H1 (cell line): ENCODE measurements around the gene UBR7. TPM values are rescaled to one million over a fixed set of nuclear protein-coding genes. Genes with fewer than 3 reads are reported as not detected.

ENCODE experiments used
- ASH2L ChIP-seq: fragments of 200-600, 300-600 bp; sonication (generic); IDR thresholded peaks from one replicate; pipeline ENCODE4 v1.7.1; 2017; ENCODE audit warnings: low read length
- CHD7 ChIP-seq: fragments of 300-600 bp; sonication (generic); IDR thresholded peaks from 2 replicates; pipeline ENCODE4 v1.7.1; 2012; ENCODE audit warnings: low read length, moderate library complexity, mild to moderate bottlenecking, inconsistent platforms; ENCODE audit not compliant: insufficient replicate concordance
- polyA plus RNA-seq, 7 experiments: library from polyadenylated mRNA; depleted of rRNA in 3 of 7; stranded (reverse) in 5 of 7; unstranded in 2 of 7; fragments of >200 nt in 5 of 7; fragments of 200-250 nt in 2 of 7; gene quantifications; 1 replicate in 5 of 7; 2 replicates in 1 of 7; 4 replicates in 1 of 7; pipeline versions ENCODE4 v1.2.1 to v1.2.3, GENCODE V29; 2011 to 2013; ENCODE audit warnings: missing spikeins in 2 of 7, mixed read lengths in 2 of 7
- total RNA-seq: library from RNA; stranded (reverse); fragmentation: NEBNext Ultra II Directional; extraction: Animal tissue kit (Norgen Biotek cat#: 25700); gene quantifications from 2 replicates; pipeline ENCODE4 v1.2.1, GENCODE V29; 2021

Gene UBR7
- total and polyA plus RNA-seq, 2 of the 8 experiments (the other 6 are each of a cell fraction or from before 2014, with no cell fraction given), result 20.1 to 28.4 TPM

GRCh38 chr14:93239869-93240677, 33.0 kb downstream of the UBR7 start (continued):
- TF ChIP-seq CHD7 (no peak), ASH2L (no peak)
- TF ChIP-seq, all 59 proteins: peak for 0
